Endothelial cell of umbilical vein (primary cell): Measurements from ENCODE around the gene TSR3. TPM values are rescaled to one million over a fixed set of nuclear protein-coding genes. Genes with fewer than 3 reads are reported as not detected.

Experiments used
- BruUV-seq: library from RNA; stranded (reverse); fragments of 400-500 nt; replicated peaks from 2 replicates; lab custom pipeline; 2021; lab: Mats Ljungman, UMichigan
- CTCF ChIA-PET: fragments of 300-600, 350-600 bp; sonication (Branson Sonifier 250); formaldehyde crosslinking; loops from one replicate; lab custom pipeline; 2021; ENCODE audit warnings: antibody characterized with exemption, inconsistent platforms; lab: Charles Lee
- POLR2A ChIA-PET: fragments of 300-600, 350-600 bp; sonication (Branson Sonifier 250); formaldehyde crosslinking; loops from one replicate; lab custom pipeline; 2021; ENCODE audit warnings: antibody characterized with exemption, inconsistent platforms; lab: Charles Lee
- DNase-seq: peaks from one replicate; pipeline ENCODE4 v3.0.0-alpha.2; 2011; ENCODE audit warnings: low read depth, low spot score
- FAIRE-seq: peaks from 2 replicates; lab custom pipeline; 2011; peaks lifted over from hg19 to GRCh38; lab: Jason Lieb, UNC
- H2AFZ ChIP-seq: 2 replicates; pipeline ENCODE4 v1.6.0; 2012; ENCODE audit warnings: low read depth, low read length, control low read depth, inconsistent platforms
- H3K27ac ChIP-seq: 2 replicates; pipeline ENCODE4 v1.5.1; 2011; ENCODE audit warnings: low read depth, mild to moderate bottlenecking, control low read depth, low read length, moderate library complexity; ENCODE audit not compliant: insufficient read depth
- H3K27me3 ChIP-seq, 2 experiments: 2 replicates each; pipeline versions ENCODE4 v1.6.0 to v1.6.1; 2011; ENCODE audit warnings: low read length in 2 of 2, mixed read lengths in 1 of 2; ENCODE audit not compliant: control insufficient read depth in 2 of 2, insufficient read depth in 2 of 2
- H3K36me3 ChIP-seq, 2 experiments: 2 replicates in 1 of 2; 3 replicates in 1 of 2; pipeline ENCODE4 v1.5.1; 2011; ENCODE audit warnings: low read length in 2 of 2, mild to moderate bottlenecking in 1 of 2, moderate library complexity in 1 of 2; ENCODE audit not compliant: control insufficient read depth in 2 of 2, insufficient read depth in 2 of 2; ENCODE audit errors: extremely low read depth in 1 of 2
- H3K4me1 ChIP-seq: 3 replicates; pipeline ENCODE4 v1.5.1; 2011; ENCODE audit warnings: mild to moderate bottlenecking, low read length; ENCODE audit not compliant: control insufficient read depth, insufficient read depth; ENCODE audit errors: extremely low read depth
- H3K4me2 ChIP-seq: 2 replicates; pipeline ENCODE4 v1.6.1; 2011; ENCODE audit warnings: low read length, control low read depth, mixed read lengths; ENCODE audit not compliant: insufficient read depth
- H3K4me3 ChIP-seq, 3 experiments: fragments of 200-600 bp in 1 of 3; sonication (generic), shearing (Covaris generic) in 1 of 3; replicated peaks in 1 of 3; 2 replicates each; pipeline ENCODE4 v1.5.1; 2011 to 2016; ENCODE audit warnings: control low read depth in 3 of 3, low read length in 3 of 3, mild to moderate bottlenecking in 2 of 3, inconsistent platforms in 1 of 3, low read depth in 1 of 3, moderate library complexity in 1 of 3; ENCODE audit not compliant: insufficient read depth in 1 of 3
- H3K79me2 ChIP-seq: 2 replicates; pipeline ENCODE4 v1.6.0; 2012; ENCODE audit warnings: low read length, inconsistent platforms; ENCODE audit not compliant: control insufficient read depth, insufficient read depth
- H3K9ac ChIP-seq: replicated peaks from 2 replicates; pipeline ENCODE3; 2011; ENCODE audit warnings: low read length, control low read depth; ENCODE audit not compliant: insufficient read depth; ENCODE audit errors: extremely low read depth
- H3K9me1 ChIP-seq: replicated peaks from 3 replicates; pipeline ENCODE4 v1.6.0; 2011; ENCODE audit warnings: mild to moderate bottlenecking, low read length; ENCODE audit not compliant: control insufficient read depth, insufficient read depth; ENCODE audit errors: extremely low read depth
- H3K9me3 ChIP-seq: replicated peaks from 2 replicates; pipeline ENCODE4 v1.5.1; 2012; ENCODE audit warnings: low read length, inconsistent platforms; ENCODE audit not compliant: control insufficient read depth, insufficient read depth
- H4K20me1 ChIP-seq: replicated peaks from 2 replicates; pipeline ENCODE3; 2011; ENCODE audit warnings: mild to moderate bottlenecking, low read length; ENCODE audit not compliant: control insufficient read depth, insufficient read depth; ENCODE audit errors: extremely low read depth
- EZH2 ChIP-seq: IDR thresholded peaks from 2 replicates; pipeline ENCODE4 v1.6.1; 2012; ENCODE audit warnings: borderline replicate concordance, low read depth, mild to moderate bottlenecking, moderate library complexity, low read length, inconsistent platforms; ENCODE audit not compliant: severe bottlenecking
- FOS ChIP-seq: IDR thresholded peaks from 2 replicates; pipeline ENCODE4 v1.6.1; 2011; ENCODE audit warnings: mild to moderate bottlenecking, low read length, moderate library complexity, borderline replicate concordance; ENCODE audit not compliant: insufficient read depth
- GATA2 ChIP-seq: IDR thresholded peaks from 2 replicates; pipeline ENCODE4 v1.7.0; 2011; ENCODE audit warnings: low read depth, mild to moderate bottlenecking, moderate library complexity, mixed read lengths, low read length; ENCODE audit not compliant: insufficient read length, insufficient read depth
- JUN ChIP-seq: IDR thresholded peaks from 2 replicates; pipeline ENCODE4 v1.6.1; 2011; ENCODE audit warnings: borderline replicate concordance, low read depth; ENCODE audit not compliant: insufficient read length, insufficient read depth
- MYC ChIP-seq: IDR thresholded peaks from one replicate; pipeline ENCODE4 v1.6.1; 2011; ENCODE audit warnings: mild to moderate bottlenecking, low read depth, low read length
- POLR2A ChIP-seq: IDR thresholded peaks from 2 replicates; pipeline ENCODE4 v1.6.1; 2012; ENCODE audit warnings: low read depth, mild to moderate bottlenecking, control low read depth, low read length
- POLR2AphosphoS5 ChIP-seq: IDR thresholded peaks from 2 replicates; pipeline ENCODE4 v1.6.1; 2012; ENCODE audit warnings: low read depth, mild to moderate bottlenecking, control low read depth, low read length, moderate library complexity; ENCODE audit not compliant: insufficient read depth
- dilution Hi-C: fragments of 300-500 bp; cut with MboI; formaldehyde crosslinking; loops from one replicate; pipeline ENCODE4 v1.15.0; 2019; ENCODE audit warnings: low sequenced_read_pairs; ENCODE audit not compliant: extremely low pct_ligation_motif_present
- intact Hi-C: fragments of 100-400 bp; cut with micrococcal nuclease; formaldehyde crosslinking; loops from one replicate; pipeline ENCODE4 v1.10.0; 2022
- polyA plus RNA-seq, 4 experiments: library from polyadenylated mRNA; depleted of rRNA in 3 of 4; stranded (reverse) in 3 of 4; unstranded in 1 of 4; fragments of >200 nt; gene quantifications; 2 replicates each; pipeline versions ENCODE4 v1.2.1 to v1.2.3, GENCODE V29; 2011 to 2012; ENCODE audit warnings: missing spikeins in 1 of 4
- total RNA-seq: library from RNA; stranded (reverse); gene quantifications from 2 replicates; pipeline ENCODE4 v1.2.3, GENCODE V29; 2021
- TF ChIP-seq, protein P1 (sequence below): IDR thresholded peaks from 2 replicates; pipeline ENCODE4 v1.6.1; 2011; ENCODE audit not compliant: insufficient read depth, insufficient read length
- TF ChIP-seq, protein P2 (sequence below), 2 donors: IDR thresholded peaks; 1 replicate in 1 of 2; 2 replicates in 1 of 2; pipeline ENCODE4 v1.5.1; 2011; ENCODE audit warnings: low read length in 2 of 2, mild to moderate bottlenecking in 2 of 2, moderate library complexity in 2 of 2, control low read depth in 1 of 2, inconsistent platforms in 1 of 2, low read depth in 1 of 2; ENCODE audit not compliant: insufficient read depth in 1 of 2; ENCODE audit errors: extremely low read depth in 1 of 2

Gene TSR3
- total and polyA plus RNA-seq, 2 donors (not counting 3 experiments of a cell fraction or from before 2014, with no cell fraction given) = 65.4 to 82.7 TPM

DNA sequence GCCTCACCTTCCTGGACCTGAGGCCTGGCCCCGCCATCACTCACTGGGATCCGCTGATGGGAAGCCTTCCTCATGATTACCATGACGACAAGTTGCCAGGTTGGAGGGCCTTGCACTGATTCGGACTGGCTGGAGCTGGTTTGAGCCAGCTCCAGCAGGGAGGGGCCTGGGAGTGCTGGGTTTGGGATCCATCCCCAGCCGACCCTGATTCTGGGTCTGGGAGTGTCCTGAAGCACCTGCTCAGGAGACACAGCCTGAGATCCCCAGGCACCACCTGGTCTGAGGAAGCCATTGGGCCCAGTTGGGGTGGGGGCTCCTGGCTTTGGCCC lies 24.1 kb downstream of the TSR3 start:
- DNase-seq (no peak), FAIRE-seq (no peak)
- no peak for TF ChIP-seq GATA2
- TF ChIP-seq, protein P1, sequence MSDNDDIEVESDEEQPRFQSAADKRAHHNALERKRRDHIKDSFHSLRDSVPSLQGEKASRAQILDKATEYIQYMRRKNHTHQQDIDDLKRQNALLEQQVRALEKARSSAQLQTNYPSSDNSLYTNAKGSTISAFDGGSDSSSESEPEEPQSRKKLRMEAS = no peak
- TF ChIP-seq, protein P2, sequence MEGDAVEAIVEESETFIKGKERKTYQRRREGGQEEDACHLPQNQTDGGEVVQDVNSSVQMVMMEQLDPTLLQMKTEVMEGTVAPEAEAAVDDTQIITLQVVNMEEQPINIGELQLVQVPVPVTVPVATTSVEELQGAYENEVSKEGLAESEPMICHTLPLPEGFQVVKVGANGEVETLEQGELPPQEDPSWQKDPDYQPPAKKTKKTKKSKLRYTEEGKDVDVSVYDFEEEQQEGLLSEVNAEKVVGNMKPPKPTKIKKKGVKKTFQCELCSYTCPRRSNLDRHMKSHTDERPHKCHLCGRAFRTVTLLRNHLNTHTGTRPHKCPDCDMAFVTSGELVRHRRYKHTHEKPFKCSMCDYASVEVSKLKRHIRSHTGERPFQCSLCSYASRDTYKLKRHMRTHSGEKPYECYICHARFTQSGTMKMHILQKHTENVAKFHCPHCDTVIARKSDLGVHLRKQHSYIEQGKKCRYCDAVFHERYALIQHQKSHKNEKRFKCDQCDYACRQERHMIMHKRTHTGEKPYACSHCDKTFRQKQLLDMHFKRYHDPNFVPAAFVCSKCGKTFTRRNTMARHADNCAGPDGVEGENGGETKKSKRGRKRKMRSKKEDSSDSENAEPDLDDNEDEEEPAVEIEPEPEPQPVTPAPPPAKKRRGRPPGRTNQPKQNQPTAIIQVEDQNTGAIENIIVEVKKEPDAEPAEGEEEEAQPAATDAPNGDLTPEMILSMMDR (IDR thresholded peaks at IDR 0.05; ENCODE audit: extremely low read depth in 1 of 2, insufficient read depth in 1 of 2, low read depth in 1 of 2, low read length in 2 of 2) = no peak
- TF ChIP-seq JUN = no peak
- TF ChIP-seq MYC = no peak
- no peak for TF ChIP-seq POLR2AphosphoS5
- no peak for TF ChIP-seq EZH2
- no peak for TF ChIP-seq POLR2A
- no peak for TF ChIP-seq FOS
- Histone ChIP-seq H3K4me1 (peaks cover 12% of the 10 kb centered on the region), H3K36me3 (peaks cover 3 to 13% of the 10 kb centered on the region in 2 experiments), H3K4me3 (no peak overlapping the region), H3K9me3 (no peaks in the 10 kb centered on the region), H3K9me1 (no peaks in the 10 kb centered on the region), H3K9ac (no peak overlapping the region), H3K27ac (no peak overlapping the region), H3K79me2 (no peaks in the 10 kb centered on the region), H3K27me3 (peaks cover 15 to 18% of the 10 kb centered on the region in 2 experiments), H4K20me1 (no peaks in the 10 kb centered on the region), H3K4me2 (no peak overlapping the region), H2AFZ (no peak overlapping the region)
- dilution Hi-C loops (no loop called here), intact Hi-C loops (no loop called here)
- no TSS peak for BruUV-seq
- ChIA-PET CTCF (interaction anchor here (0.6 kb wide), 1 partner anchor 9 kb away, joined by 3 read pairs; no protein-coding TSS in a partner anchor), POLR2A (no interaction called here)
